22Rv1 (cell line): Measurements from ENCODE around the gene EVPL.

Experiments
- CTCF ChIP-seq: fragments of 450-650 bp; IDR thresholded peaks from 2 replicates; pipeline ENCODE4 v1.5.1; 2017; ENCODE audit warnings: mild to moderate bottlenecking
- ZFX ChIP-seq: fragments of 450-650 bp; IDR thresholded peaks from 2 replicates; pipeline ENCODE4 v1.6.1; 2017; ENCODE audit warnings: antibody characterized with exemption, borderline replicate concordance

GRCh38 chr17:76046064-76046463 is 19.0 kb upstream of the EVPL start:
- TF ChIP-seq CTCF: no peak
- TF ChIP-seq ZFX: no peak
